Mucosa of descending colon (tissue), 3 donors: Measurements from ENCODE around the gene EDARADD. TPM values are rescaled to one million over a fixed set of nuclear protein-coding genes. Genes with fewer than 3 reads are reported as not detected.

Experiments
- ATAC-seq: fragments of 200-7000 bp; cut with Tn5 transposase; one replicate; pipeline ENCODE4 v1.9.1; 2020; ENCODE audit warnings: mild to moderate bottlenecking, moderate library complexity
- DNase-seq, 3 donors: peaks; one replicate each; pipeline ENCODE4 v3.0.0-alpha.2; 2020
- H3K36me3 ChIP-seq: fragments of 200-600 bp; one replicate; pipeline ENCODE4 v1.8.0; 2021; ENCODE audit warnings: low read depth, mild to moderate bottlenecking
- H3K4me1 ChIP-seq: fragments of 200-600 bp; one replicate; pipeline ENCODE4 v1.8.0; 2021; ENCODE audit warnings: low read depth, mild to moderate bottlenecking
- H3K4me3 ChIP-seq: fragments of 200-600 bp; one replicate; pipeline ENCODE4 v1.8.0; 2021; ENCODE audit warnings: mild to moderate bottlenecking
- H3K9me3 ChIP-seq: fragments of 200-600 bp; one replicate; pipeline ENCODE4 v1.8.0; 2021; ENCODE audit warnings: mild to moderate bottlenecking
- CTCF ChIP-seq: fragments of 200-600 bp; IDR thresholded peaks from one replicate; pipeline ENCODE4 v1.8.0; 2022; ENCODE audit warnings: antibody characterized with exemption, mild to moderate bottlenecking
- intact Hi-C, 2 donors: fragments of 100-400 bp; cut with DNase I in 1 of 2; cut with micrococcal nuclease in 1 of 2; formaldehyde crosslinking; loops; one replicate each; pipeline versions ENCODE4 v1.11.0 to v1.11.1; 2022; cut with DNase I, micrococcal nuclease
- total RNA-seq, 3 donors: library from RNA; stranded (reverse); fragmentation: NEBNext Ultra II Directional in 2 of 3; extraction: Animal tissue kit (Norgen Biotek cat#: 25700) in 2 of 3; gene quantifications; one replicate each; pipeline versions ENCODE4 v1.2.1 to v1.2.4, GENCODE V29; 2021 to 2023
- donor health status: DM: no; HTN: no; CAD: no; lungs with moderate emphysema.
- donor health status: DM: no; HTN: no; CAD: no.
- donor health status: DM: no; HTN: yes; CAD: no.

The EDARADD gene
- total RNA-seq, 3 donors from 2014 or later = 0.16 to 0.48 TPM; not detected in 1

GRCh38 chr1:236353813-236354212, 40.3 kb upstream of the EDARADD start:
- ATAC-seq (no peak), DNase-seq (no peak)
- TF ChIP-seq CTCF = no peak
- no peak overlapping the region for H3K4me3 ChIP-seq
- H3K9me3 ChIP-seq = no peaks in the 10 kb centered on the region
- intact Hi-C loops = no loop called here
- H3K36me3 ChIP-seq = no peaks in the 10 kb centered on the region
- H3K4me1 ChIP-seq = no peaks in the 10 kb centered on the region

GRCh38 chr1:236354330-236355147, 39.5 kb upstream of the EDARADD start:
- ATAC-seq (no peak), DNase-seq (no peak)
- intact Hi-C loops = no loop called here
- Histone ChIP-seq H3K4me1 (no peaks in the 10 kb centered on the region), H3K9me3 (no peaks in the 10 kb centered on the region), H3K36me3 (no peaks in the 10 kb centered on the region), H3K4me3 (no peak overlapping the region)
- no peak for TF ChIP-seq CTCF

- Histone ChIP-seq H3K4me3 (no peak overlapping the region), H3K4me1 (no peaks in the 10 kb centered on the region), H3K9me3 (no peaks in the 10 kb centered on the region), H3K36me3 (no peaks in the 10 kb centered on the region)
- DNase-seq (no peak), ATAC-seq (no peak)
- TF ChIP-seq CTCF = no peak
- intact Hi-C loops = no loop called here
These were observed 37.9 kb upstream of the EDARADD start for GRCh38 chr1:236356141-236356540.

GRCh38 chr1:236361909-236362590, 32.0 kb upstream of the EDARADD start:
- H3K4me3 ChIP-seq = no peak overlapping the region
- DNase-seq (no peak), ATAC-seq (no peak)
- no peak for TF ChIP-seq CTCF
- intact Hi-C loops = no loop called here
- H3K9me3 ChIP-seq = no peaks in the 10 kb centered on the region
- H3K36me3 ChIP-seq = no peaks in the 10 kb centered on the region
- no peaks in the 10 kb centered on the region for H3K4me1 ChIP-seq

- Histone ChIP-seq H3K4me3 (no peak overlapping the region), H3K9me3 (no peaks in the 10 kb centered on the region), H3K4me1 (no peaks in the 10 kb centered on the region), H3K36me3 (no peaks in the 10 kb centered on the region)
- DNase-seq (no peak), ATAC-seq (no peak)
- TF ChIP-seq CTCF = no peak
- intact Hi-C loops = no loop called here
These were observed 30.8 kb upstream of the EDARADD start for GRCh38 chr1:236363237-236363636.
